MM.1S (cell line): ENCODE data around the gene RPRD1A.
"Not testable (repeated sequence)": the region's sequence is repeated elsewhere in the genome, so short reads cannot be mapped to it uniquely, and the experiment has no call there.

Source experiments
- DNase-seq: peaks from one replicate; pipeline ENCODE4 v3.0.0-alpha.2; 2015
- H2AFZ ChIP-seq: fragments of 300-600 bp; sonication (generic); 2 replicates; pipeline ENCODE4 v1.6.0; 2016; ENCODE audit warnings: antibody characterized with exemption, low read length
- H3F3A ChIP-seq: fragments of 300-600 bp; sonication (generic); 2 replicates; pipeline ENCODE4 v1.6.1; 2016; ENCODE audit warnings: mild to moderate bottlenecking, antibody characterized with exemption, low read length, moderate library complexity, mixed read lengths; ENCODE audit not compliant: insufficient read depth
- H3K27ac ChIP-seq: fragments of 300-600 bp; sonication (generic); 2 replicates; pipeline ENCODE4 v1.5.1; 2016; ENCODE audit warnings: mild to moderate bottlenecking, low read length
- H3K27me3 ChIP-seq: fragments of 300-600 bp; sonication (generic); replicated peaks from 2 replicates; pipeline ENCODE4 v1.6.0; 2016; ENCODE audit warnings: low read length; ENCODE audit not compliant: insufficient read depth
- H3K36me3 ChIP-seq: fragments of 300-600 bp; sonication (generic); replicated peaks from 2 replicates; pipeline ENCODE4 v1.6.1; 2016; ENCODE audit warnings: mild to moderate bottlenecking, low read length, mixed read lengths; ENCODE audit not compliant: insufficient read depth
- H3K4me1 ChIP-seq: fragments of 300-600 bp; sonication (generic); 2 replicates; pipeline ENCODE4 v1.6.1; 2016; ENCODE audit warnings: low read length, mixed read lengths
- H3K4me2 ChIP-seq: fragments of 300-600 bp; sonication (generic); 2 replicates; pipeline ENCODE4 v1.6.0; 2016; ENCODE audit warnings: low read depth, low read length
- H3K4me3 ChIP-seq: fragments of 300-600 bp; sonication (generic); 2 replicates; pipeline ENCODE4 v1.5.1; 2016; ENCODE audit warnings: low read length, mixed read lengths
- H3K79me2 ChIP-seq: fragments of 300-600 bp; sonication (generic); 2 replicates; pipeline ENCODE4 v1.6.1; 2016; ENCODE audit warnings: mixed run types, low read length, mixed read lengths
- H3K9ac ChIP-seq: fragments of 300-600 bp; sonication (generic); 2 replicates; pipeline ENCODE4 v1.6.1; 2016; ENCODE audit warnings: low read length, mixed read lengths
- H3K9me2 ChIP-seq: fragments of 300-600 bp; sonication (generic); replicated peaks from 2 replicates; pipeline ENCODE4 v1.6.1; 2016; ENCODE audit warnings: mild to moderate bottlenecking, low read length, mixed read lengths; ENCODE audit not compliant: insufficient read depth
- H3K9me3 ChIP-seq: fragments of 300-600 bp; sonication (generic); replicated peaks from 2 replicates; pipeline ENCODE4 v1.6.1; 2016; ENCODE audit warnings: mild to moderate bottlenecking, low read length, mixed read lengths; ENCODE audit not compliant: insufficient read depth
- H4K20me1 ChIP-seq: fragments of 300-600 bp; sonication (generic); 2 replicates; pipeline ENCODE4 v1.6.1; 2016; ENCODE audit warnings: mild to moderate bottlenecking, low read length, moderate library complexity, mixed read lengths; ENCODE audit not compliant: insufficient read depth
- EZH2 ChIP-seq: fragments of 300-600 bp; sonication (generic); optimal IDR thresholded peaks from 2 replicates; pipeline ENCODE3; 2017; ENCODE audit warnings: low read depth, mild to moderate bottlenecking, antibody characterized with exemption, low read length, mixed read lengths
- EZH2phosphoT487 ChIP-seq: fragments of 300-600 bp; sonication (generic); IDR thresholded peaks from 2 replicates; pipeline ENCODE4 v1.6.1; 2018; ENCODE audit warnings: antibody characterized with exemption, low read length
- TF ChIP-seq, protein P1 (sequence below): fragments of 300-600 bp; sonication (generic); IDR thresholded peaks from 2 replicates; pipeline ENCODE4 v1.5.1; 2016; ENCODE audit warnings: antibody characterized with exemption, low read length, mixed read lengths

The RPRD1A gene

DNA sequence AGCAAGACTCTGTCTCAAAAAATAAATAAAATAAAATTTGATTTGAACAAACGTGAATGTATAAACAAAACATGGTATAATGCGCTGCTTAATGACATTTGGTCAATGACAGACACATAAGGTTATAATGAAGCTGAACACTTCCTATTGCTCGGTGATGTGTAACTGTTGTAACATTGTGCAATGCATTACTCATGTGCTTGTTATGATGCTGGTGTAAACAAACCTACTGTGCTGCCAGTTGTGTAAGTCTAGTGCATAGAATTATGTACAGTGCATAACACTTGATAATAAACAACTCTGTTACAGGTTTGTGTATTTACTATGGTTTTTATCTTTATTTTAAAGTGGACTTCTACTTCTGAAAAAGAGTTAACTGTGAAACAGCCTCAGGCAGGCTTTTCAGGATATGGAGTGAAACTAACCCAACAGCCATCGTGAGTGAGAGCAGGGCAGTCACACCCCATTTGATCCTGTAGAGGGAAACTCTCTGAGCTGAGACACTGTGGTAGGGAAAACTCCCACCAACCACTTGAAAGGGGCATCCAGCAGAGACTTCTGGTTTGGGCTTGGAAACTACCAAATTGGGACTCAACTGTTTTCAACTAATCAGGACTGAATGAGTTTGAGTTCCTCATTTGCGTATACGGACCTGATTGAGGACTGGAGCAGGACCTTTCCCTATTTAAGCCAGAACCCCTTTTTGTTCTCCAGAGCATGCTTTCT, 8.7 kb upstream of the RPRD1A start:
- H4K20me1 ChIP-seq: no peaks in the 10 kb centered on the region
- H3K9ac ChIP-seq: no peak overlapping the region
- H3K79me2 ChIP-seq: no peaks in the 10 kb centered on the region
- no peaks in the 10 kb centered on the region for H3K27me3 ChIP-seq
- H3K4me1 ChIP-seq: no peaks in the 10 kb centered on the region
- H3K9me2 ChIP-seq: no peaks in the 10 kb centered on the region
- no peaks in the 10 kb centered on the region for H3K9me3 ChIP-seq
- no peaks in the 10 kb centered on the region for H3K36me3 ChIP-seq
- H3F3A ChIP-seq: no peaks in the 10 kb centered on the region
- no peak overlapping the region for H3K4me3 ChIP-seq
- no peak overlapping the region for H2AFZ ChIP-seq
- H3K4me2 ChIP-seq: no peak overlapping the region
- DNase-seq: no peak
- TF ChIP-seq EZH2phosphoT487: no peak
- no peak for TF ChIP-seq EZH2
- TF ChIP-seq, protein P1, sequence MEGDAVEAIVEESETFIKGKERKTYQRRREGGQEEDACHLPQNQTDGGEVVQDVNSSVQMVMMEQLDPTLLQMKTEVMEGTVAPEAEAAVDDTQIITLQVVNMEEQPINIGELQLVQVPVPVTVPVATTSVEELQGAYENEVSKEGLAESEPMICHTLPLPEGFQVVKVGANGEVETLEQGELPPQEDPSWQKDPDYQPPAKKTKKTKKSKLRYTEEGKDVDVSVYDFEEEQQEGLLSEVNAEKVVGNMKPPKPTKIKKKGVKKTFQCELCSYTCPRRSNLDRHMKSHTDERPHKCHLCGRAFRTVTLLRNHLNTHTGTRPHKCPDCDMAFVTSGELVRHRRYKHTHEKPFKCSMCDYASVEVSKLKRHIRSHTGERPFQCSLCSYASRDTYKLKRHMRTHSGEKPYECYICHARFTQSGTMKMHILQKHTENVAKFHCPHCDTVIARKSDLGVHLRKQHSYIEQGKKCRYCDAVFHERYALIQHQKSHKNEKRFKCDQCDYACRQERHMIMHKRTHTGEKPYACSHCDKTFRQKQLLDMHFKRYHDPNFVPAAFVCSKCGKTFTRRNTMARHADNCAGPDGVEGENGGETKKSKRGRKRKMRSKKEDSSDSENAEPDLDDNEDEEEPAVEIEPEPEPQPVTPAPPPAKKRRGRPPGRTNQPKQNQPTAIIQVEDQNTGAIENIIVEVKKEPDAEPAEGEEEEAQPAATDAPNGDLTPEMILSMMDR: no peak
- no peak overlapping the region for H3K27ac ChIP-seq

DNA sequence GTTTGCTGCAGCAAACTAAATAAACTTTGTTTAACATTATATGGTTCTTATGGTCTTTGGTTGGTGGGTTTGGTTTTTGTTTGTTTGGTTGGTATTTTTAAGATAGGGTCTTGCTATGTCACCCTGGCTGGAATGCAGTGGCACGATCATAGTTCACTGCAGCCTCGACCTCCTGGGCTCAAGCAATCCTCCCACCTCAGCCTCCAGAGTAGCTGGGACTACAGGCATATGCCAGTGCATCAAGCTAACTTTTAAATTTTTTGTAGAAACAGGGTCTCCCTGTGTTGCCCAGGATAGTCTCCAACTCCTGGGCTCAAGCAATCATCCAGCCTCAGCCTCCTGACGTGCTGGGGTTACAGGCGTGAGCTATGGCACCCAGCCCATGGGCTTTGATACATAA, 7.1 kb upstream of the RPRD1A start:
- Histone ChIP-seq H3F3A (no peaks in the 10 kb centered on the region), H4K20me1 (no peaks in the 10 kb centered on the region), H3K4me1 (no peaks in the 10 kb centered on the region), H3K36me3 (no peaks in the 10 kb centered on the region), H3K9me3 (no peaks in the 10 kb centered on the region), H3K4me2 (no peak overlapping the region), H3K27ac (no peak overlapping the region), H3K27me3 (no peaks in the 10 kb centered on the region), H3K9me2 (no peaks in the 10 kb centered on the region), H2AFZ (no peak overlapping the region), H3K4me3 (no peak overlapping the region), H3K9ac (no peak overlapping the region), H3K79me2 (no peaks in the 10 kb centered on the region)
- TF ChIP-seq EZH2phosphoT487: no peak
- TF ChIP-seq, protein P1: no peak
- no peak for DNase-seq

DNA sequence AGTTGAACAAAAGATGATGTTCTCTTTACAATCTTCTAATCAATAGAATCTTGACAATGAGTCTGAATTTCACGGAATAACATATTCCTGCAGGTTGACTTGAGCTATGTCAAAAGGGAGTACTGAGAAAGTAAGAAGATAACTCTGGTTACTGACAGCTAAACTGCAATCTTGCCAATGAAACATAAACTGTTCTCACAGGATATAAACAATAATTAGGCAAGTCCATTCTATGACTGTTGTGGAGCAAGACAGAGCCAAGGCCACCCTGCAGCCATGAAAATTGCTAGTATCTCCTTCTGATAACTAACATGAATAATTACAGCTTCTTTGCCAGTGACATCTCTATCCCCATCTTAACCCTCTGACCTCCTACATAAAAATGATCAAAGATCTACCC, 6.3 kb upstream of the RPRD1A start:
- H3K27me3 ChIP-seq: no peaks in the 10 kb centered on the region
- TF ChIP-seq EZH2phosphoT487 (no peak), EZH2 (no peak)
- TF ChIP-seq, protein P1: no peak

DNA sequence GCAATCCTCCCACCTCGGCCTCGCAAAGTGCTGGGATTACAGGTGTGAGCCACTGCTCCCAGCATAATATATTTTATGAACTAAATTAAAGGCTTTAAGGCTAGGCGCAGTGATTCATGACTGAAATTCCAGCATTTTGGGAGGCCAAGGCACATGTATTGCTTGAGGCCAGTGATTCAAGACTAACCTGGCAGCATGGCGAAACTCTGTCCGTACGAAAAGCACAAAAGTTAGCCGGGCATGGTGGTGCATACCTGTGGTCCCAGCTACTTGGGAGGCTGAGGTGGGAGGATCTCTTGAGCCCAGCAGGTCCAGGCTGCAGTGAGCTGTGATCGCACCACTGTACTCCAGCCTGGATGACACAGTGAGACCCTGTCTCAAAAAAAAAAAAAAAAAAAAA, 5.0 kb upstream of the RPRD1A start:
- not testable (repeated sequence) for H3K4me1 ChIP-seq, H3K79me2 ChIP-seq

More for the DNA sequence above, 6.3 kb upstream of the RPRD1A start:
- no peak overlapping the region for H3K9ac ChIP-seq
- H2AFZ ChIP-seq: no peak overlapping the region
- H3K4me1 ChIP-seq: no peaks in the 10 kb centered on the region
- H3K27ac ChIP-seq: no peak overlapping the region
- H3F3A ChIP-seq: no peaks in the 10 kb centered on the region
- no peak for DNase-seq
- no peaks in the 10 kb centered on the region for H3K79me2 ChIP-seq
- H3K9me2 ChIP-seq: no peaks in the 10 kb centered on the region
- no peaks in the 10 kb centered on the region for H4K20me1 ChIP-seq
- no peak overlapping the region for H3K4me2 ChIP-seq
- H3K9me3 ChIP-seq: no peaks in the 10 kb centered on the region
- no peaks in the 10 kb centered on the region for H3K36me3 ChIP-seq
- no peak overlapping the region for H3K4me3 ChIP-seq

More for the DNA sequence above, 5.0 kb upstream of the RPRD1A start:
- H3K27me3 ChIP-seq, H3K4me3 ChIP-seq, H3K4me2 ChIP-seq, H3K27ac ChIP-seq, H3F3A ChIP-seq, H2AFZ ChIP-seq, H4K20me1 ChIP-seq, H3K9me2 ChIP-seq, DNase-seq, H3K9me3 ChIP-seq, H3K9ac ChIP-seq, H3K36me3 ChIP-seq: not testable (repeated sequence)
